ENCODE measurements around the gene PHOX2B.

The PHOX2B gene

DNA sequence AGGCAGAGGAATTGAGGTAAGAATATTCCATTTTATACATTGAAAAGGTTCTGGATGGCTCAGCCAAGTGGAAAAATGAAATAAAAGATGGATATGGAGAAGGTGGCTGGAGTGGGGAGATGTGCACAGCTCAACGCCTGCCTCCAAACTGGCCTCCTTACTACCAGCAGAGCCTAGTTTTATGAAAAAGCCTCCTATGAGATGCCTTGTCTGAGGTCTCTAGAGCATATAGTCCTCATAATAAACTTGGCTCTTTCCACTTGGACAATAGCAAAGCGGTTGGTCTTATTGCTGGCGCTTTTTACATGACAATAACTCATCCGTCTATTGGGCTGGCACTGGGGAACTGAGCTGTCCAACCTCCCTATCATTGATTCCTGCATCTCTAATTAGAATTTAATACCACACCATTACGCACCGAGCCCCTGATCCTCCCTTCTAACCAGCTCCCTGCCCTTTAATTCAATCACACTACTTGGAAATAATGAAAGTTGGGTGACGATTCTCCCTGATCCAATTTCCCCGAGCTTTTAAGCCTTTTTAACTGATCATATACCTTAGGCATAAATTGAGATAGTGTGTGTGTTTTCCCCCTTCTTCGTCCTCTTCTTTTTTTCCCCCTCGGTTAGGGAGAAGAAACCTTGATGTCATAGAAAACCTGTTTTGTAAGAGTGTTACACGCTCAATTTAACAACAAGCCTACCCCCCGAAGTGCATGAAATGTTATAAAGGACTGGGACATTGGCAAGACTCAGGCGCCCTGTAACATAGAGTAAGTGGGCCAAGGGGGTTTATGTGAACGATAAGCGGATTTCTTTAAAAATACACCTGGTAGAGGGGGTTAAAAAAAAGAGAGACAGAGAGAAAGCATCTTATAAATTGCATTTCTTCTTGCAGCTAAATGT lies at the start of gene PHOX2B:
PHOX2B (minus strand) TSS at position 155 of the 905 bp plus-strand sequence; CDS start at position 40, 115 bp downstream.
- no peak for DNase-seq (ENCODE audit: low read depth in 2 of 2, low spot score in 1 of 2)

DNA sequence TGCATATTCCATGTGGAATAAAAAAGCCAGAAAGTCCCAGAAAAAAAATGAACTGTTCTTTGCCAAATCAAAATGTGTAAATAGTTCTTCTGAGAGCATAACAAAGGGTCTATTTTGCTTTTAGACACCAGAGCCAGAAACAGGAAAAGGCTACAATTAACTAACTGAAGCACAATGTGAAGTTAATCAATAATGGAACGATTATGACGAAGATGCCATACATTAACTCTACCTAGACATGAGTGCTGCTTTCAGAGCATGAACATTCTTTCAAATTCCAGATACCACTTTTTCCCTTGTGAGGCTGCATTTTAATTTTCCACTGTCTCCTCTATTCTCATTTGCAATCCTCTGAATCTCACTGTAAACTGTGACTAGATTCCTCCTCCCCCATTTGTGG lies 48.7 kb upstream of the PHOX2B start:
- DNase-seq (ENCODE audit: low read depth in 2 of 2, low spot score in 1 of 2), result no peak

DNA sequence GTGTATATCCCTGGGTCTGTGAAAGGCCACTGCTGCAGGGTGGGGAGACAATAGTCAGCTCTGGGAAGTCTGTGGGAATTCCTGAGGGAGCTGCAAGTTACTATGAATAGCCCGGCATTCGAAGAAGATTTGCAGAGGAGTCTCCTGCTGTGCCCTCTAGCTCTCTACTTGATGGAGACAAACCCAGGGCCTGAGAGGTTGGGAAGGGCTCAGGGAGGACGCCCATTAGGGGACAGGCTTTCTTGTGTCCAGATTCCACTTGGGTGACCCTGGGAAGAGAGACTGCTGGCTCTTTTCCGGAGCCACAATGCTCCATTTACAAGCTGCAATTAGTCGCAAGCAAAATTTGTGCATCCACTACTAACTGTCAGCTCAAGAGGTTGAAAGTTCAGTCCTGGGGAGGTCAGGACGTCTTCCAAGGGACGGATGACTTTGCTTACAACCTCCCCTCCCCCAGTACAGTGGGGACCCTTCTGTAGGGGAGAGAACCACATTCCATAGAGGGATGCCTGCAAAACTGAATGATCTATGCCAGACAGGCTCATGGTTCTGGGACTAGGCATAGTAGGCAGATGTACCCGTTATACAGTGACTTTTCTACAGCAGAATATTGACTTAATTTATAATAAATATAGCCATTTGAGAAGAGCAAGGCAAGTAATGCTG lies 48.2 kb upstream of the PHOX2B start:
- no peak for DNase-seq (ENCODE audit: low read depth in 2 of 2, low spot score in 1 of 2)

DNA sequence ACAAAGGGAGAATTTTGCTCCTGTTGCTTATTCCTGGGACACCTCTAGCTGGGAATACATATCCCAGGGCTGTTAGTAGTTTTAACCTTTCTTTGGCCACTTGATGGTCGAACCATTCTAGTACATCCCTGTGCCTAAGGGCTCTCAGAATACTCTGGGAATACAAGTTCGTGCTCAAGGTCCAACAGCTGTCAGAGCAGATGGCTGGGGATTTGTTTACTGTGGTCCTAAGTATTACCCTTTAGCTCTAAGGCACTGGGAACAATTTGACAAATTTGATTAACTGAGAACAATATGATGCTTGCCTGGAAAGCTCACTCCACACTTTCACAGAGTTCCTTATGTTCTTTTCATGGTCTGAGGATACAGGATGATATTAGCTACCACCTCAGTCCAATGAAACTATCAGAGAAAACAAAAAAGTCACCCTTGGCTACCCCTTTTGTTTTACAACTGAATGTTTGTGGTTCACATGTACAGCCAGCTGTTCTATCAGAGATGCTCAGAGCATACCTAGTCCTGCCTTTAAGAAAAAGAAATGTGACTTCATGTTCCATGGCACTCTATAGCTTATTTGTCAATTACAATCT lies 47.4 kb upstream of the PHOX2B start:
- DNase-seq (ENCODE audit: low read depth in 2 of 2, low spot score in 1 of 2), result no peak

DNA sequence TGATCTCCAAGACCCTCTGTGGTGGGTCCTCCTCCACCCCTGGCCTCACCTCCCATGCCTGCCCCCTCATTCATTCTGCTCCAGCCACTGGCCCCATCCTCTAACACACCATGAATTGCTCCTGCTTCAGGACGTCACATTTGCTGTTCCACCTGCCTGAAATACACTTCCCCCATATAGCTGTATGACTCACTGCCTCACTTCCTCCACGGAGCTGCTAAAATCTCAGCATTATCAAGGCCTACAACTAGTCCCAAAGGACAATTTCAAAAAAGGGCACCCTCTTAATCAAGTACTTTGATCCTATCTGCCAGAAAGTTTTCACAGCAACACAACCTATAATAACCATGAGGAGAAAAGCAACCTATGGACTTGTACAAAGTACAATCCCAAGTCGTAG lies 43.6 kb upstream of the PHOX2B start:
- no peak for DNase-seq (ENCODE audit: low read depth in 2 of 2, low spot score in 1 of 2)

- DNase-seq (ENCODE audit: low read depth in 2 of 2, low spot score in 1 of 2), result no peak
Measured at GRCh38 chr4:41791557-41791956, 43.0 kb upstream of the PHOX2B start.

DNA sequence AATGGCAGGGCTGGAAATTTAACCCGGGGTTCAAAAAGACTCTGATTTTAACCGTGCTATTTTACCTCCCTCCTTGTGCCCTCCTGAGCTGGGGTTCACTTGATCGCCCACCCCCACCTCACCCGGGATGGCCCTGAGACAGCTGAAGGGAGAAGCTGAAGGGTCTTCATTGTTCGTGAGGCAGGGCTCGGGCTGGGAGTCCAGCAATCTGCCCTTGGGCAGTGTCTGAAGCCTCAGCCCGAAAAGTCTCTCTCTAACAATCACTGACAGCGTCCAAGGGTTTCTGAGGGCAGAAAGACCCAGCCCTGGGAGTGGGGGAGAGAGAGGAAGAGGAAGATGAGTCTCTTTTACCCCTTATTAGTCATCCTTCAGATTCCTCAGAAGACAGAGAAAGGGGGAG lies 39.4 kb upstream of the PHOX2B start:
- DNase-seq (ENCODE audit: low read depth in 2 of 2, low spot score in 1 of 2), result no peak

DNA sequence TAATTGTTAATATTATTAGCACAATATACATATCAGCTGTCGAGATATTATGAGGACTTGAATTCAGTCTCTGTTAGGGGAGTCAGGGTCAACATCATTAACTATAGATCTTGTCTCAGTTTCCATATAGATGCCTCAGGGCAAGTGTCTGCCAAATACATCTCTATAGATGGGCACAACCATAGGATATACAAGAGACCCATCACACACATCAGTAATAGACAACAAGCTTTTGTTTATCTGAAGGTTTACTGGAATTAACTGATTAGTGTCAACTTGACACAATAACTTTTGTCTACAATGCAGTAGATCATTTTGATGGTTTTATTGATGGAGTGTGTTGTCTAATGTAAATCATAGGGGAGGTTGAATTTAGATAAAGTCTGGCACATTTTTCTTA lies 37.1 kb upstream of the PHOX2B start:
- no peak for DNase-seq (ENCODE audit: low read depth in 2 of 2, low spot score in 1 of 2)

GRCh38 chr4:41784191-41784979 lies 35.9 kb upstream of the PHOX2B start:
- no peak for DNase-seq (ENCODE audit: low read depth in 2 of 2, low spot score in 1 of 2)

DNA sequence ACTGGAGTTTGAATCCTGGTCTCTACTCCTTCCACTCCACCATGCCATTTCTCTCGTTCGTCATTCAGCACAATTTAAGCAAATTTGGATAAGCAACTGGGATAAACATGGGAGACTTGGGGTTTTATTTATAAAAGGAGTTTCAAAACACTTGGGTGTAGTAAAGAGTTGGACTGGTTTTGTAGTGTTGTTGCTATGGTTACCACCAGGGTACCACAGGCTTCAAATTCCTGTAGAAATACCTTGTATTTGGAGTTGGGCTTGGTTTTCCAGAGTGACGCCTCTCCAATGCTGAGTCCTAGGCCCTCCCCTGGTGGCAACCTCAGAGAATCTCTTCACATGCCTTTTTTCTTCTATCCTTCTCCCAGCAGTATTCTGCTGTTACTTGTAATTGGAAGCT lies 27.9 kb upstream of the PHOX2B start:
- DNase-seq (ENCODE audit: low read depth in 2 of 2, low spot score in 1 of 2), result no peak

DNA sequence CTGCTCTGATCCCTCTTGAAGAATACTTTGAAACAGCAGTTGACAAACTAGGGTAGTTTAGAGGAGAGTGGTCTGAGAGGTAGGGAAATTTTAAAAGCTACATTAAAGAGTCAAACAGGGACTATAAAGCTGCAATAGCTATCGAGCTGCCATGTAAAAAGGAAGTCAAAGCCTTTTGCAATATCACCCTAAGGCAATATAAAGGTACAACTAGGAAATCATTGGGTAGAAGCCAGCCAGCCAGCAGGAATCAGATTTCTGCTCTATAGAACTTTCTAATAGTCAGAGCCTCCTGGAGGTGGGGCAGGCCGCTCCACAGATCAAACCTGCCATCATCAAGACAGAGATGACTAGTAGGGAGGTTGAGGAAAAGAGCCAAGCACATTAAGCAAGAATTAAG lies 15.2 kb upstream of the PHOX2B start:
- no peak for DNase-seq (ENCODE audit: low read depth in 2 of 2, low spot score in 1 of 2)

DNA sequence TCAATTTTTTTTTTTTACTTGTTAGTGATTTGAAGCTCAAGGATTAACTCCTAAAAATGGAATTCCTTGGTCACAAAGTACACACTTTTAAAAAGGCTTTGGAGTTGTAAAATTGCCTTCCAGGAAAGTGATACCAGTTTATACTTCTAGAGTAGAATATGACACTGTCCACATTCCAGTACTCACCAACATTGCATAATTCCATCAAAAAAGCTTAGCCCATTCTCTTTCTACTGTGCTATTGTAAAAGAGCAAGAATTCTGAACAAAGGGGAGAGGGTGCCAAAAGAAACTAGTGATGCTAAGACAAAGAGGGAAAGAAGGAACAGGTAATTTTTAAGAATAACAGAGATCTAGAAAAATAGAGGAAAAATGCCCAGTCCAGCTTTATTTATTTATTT lies 10.4 kb upstream of the PHOX2B start:
- no peak for DNase-seq (ENCODE audit: low read depth in 2 of 2, low spot score in 1 of 2)

- no peak for DNase-seq (ENCODE audit: low read depth in 2 of 2, low spot score in 1 of 2)
Measured at GRCh38 chr4:41757521-41758156, 9.1 kb upstream of the PHOX2B start.

DNA sequence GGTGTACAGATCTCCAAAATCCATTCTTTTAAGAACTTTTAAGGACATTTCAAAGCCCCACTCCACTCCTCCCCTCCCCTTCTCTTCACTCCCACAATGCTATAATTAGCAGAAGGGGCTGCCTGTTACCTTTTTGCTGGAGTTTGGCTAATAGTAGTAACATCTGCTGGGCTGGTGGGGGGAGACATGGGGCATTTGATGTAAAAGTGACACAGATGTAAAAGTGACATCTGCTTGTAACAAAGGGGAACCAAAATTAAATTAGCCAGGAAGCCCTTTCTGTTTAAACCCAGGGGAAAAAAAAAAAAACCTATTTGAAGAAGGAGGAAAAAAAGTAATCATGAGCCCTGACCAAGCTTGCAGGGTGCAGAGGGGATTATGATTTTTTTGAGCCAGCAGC lies 5.4 kb upstream of the PHOX2B start:
- no peak for DNase-seq (ENCODE audit: low read depth in 2 of 2, low spot score in 1 of 2)

DNA sequence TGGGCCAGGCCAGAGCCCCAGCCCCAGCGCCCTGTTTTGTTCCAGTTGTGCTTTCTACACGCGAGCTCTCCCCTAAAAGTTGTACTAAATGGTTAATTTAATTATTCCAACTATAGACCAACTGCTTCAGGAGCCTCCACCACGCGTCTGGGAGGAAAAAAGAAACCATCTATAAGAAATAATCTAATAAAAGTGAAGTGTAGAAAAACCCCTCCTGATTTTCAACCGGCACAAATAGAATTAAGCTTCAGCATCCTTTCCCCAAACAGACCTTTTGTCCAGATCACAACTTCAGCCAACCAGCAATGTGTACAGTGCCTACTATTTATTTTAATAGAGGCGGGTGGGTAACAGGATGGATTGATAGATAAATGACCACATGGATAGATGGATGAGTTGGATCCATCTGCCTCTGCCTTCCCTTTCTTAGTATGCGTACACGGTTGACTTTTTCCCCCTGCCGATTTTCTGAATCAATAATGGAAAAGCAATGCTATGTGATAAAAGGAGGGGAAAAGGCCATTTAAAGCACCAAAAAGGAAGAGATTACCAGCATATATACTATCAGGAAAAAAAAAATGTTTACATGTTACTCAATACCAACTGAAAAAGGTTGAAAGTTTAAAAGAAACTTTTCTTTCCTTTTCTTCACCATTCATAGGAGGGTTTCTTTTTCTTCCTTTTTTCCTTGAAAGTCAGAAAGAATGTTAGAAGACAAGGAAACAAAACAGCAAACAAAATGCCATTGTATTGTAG lies 3.7 kb upstream of the PHOX2B start:
- DNase-seq (ENCODE audit: low read depth in 2 of 2, low spot score in 1 of 2), result no peak

- DNase-seq (ENCODE audit: low read depth in 2 of 2, low spot score in 1 of 2), result no peak
Measured at GRCh38 chr4:41751449-41752061, 3.0 kb upstream of the PHOX2B start.

- DNase-seq (ENCODE audit: low read depth in 2 of 2, low spot score in 1 of 2), result no peak
Measured at GRCh38 chr4:41750626-41751448, 2.3 kb upstream of the PHOX2B start.

GRCh38 chr4:41750121-41750625 lies 1.6 kb upstream of the PHOX2B start:
- no peak for DNase-seq (ENCODE audit: low read depth in 2 of 2, low spot score in 1 of 2)

- no peak for DNase-seq (ENCODE audit: low read depth in 2 of 2, low spot score in 1 of 2)
Measured at GRCh38 chr4:41749631-41750039, 1.1 kb upstream of the PHOX2B start.
